ENCODE results near the gene POMGNT1.
"Not testable (repeated sequence)": the region's sequence is repeated elsewhere in the genome, so short reads cannot be mapped to it uniquely, and the experiment has no call there.

The POMGNT1 gene

DNA sequence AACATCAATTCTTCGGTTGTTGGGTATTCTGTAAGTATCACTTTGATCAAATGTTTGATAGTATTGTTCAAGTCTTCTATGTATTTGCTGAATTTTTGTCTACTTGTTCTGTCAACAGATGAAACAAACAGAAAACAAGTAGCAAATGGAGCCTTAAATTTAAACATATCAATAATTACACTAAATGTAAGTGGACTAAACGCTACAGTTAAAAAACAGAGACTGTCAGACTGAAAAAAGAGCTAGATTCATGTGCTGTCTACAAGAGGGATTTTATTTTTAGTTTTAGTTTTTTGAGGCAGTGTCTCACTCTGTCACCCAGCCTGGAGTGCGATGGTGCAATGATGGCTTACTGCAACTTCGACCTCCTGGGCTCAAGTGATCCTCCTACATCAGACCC is 38.6 kb upstream of the POMGNT1 start:
- Histone ChIP-seq H3K9ac (no peak overlapping the region), H3K36me3 (no peaks in the 10 kb centered on the region), H3K27ac (no peak overlapping the region), H4K20me1 (no peaks in the 10 kb centered on the region), H3K4me3 (no peak overlapping the region), H3K27me3 (no peaks in the 10 kb centered on the region), H3K9me3 (peaks cover 43% of the 10 kb centered on the region), H3K4me2 (no peak overlapping the region), H3K4me1 (no peaks in the 10 kb centered on the region)
- TF ChIP-seq Cebpa-rat (IDR thresholded peaks at IDR 0.05) = no peak

GRCh38 chr1:46231231-46231630 is 33.0 kb upstream of the POMGNT1 start:
- not testable (repeated sequence) for H3K27me3 ChIP-seq, H3K9me3 ChIP-seq, H3K36me3 ChIP-seq, H3K4me2 ChIP-seq, H4K20me1 ChIP-seq, H3K4me1 ChIP-seq, H3K27ac ChIP-seq, H3K4me3 ChIP-seq, H3K9ac ChIP-seq

DNA sequence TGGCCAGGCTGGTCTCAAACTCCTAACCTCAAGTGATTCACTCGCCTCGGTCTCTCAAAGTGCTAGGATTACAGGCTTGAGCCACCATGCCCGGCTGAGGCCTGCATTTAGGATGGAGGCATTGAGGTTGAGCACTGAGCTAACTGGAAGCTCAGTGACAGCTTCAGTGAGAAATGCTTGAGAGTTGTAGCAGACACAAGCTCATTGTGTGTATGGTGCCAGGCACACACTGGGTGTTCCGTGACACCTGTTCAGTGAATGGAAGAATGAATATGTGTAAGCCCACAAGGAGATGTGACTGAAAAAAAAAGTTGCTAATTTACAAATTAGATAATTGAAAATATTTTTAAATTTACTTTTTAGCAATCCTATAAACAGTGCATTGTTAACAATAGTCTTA is 26.7 kb upstream of the POMGNT1 start:
- Histone ChIP-seq H3K36me3 (no peaks in the 10 kb centered on the region), H3K9me3 (no peaks in the 10 kb centered on the region), H4K20me1 (no peaks in the 10 kb centered on the region), H3K27ac (no peak overlapping the region), H3K9ac (no peak overlapping the region; the same call in 1 of the 2 replicates), H3K4me1 (peaks cover 4% of the 10 kb centered on the region; the same call in 1 of the 2 replicates), H3K4me3 (no peak overlapping the region), H3K27me3 (no peaks in the 10 kb centered on the region), H3K4me2 (no peak overlapping the region)
- TF ChIP-seq Cebpa-rat (IDR thresholded peaks at IDR 0.05) = no peak

GRCh38 chr1:46223472-46223943 is 25.3 kb upstream of the POMGNT1 start:
- no peaks in the 10 kb centered on the region for H3K36me3 ChIP-seq
- H3K27me3 ChIP-seq = no peaks in the 10 kb centered on the region
- no peak overlapping the region for H3K9ac ChIP-seq
- no peaks in the 10 kb centered on the region for H4K20me1 ChIP-seq
- H3K27ac ChIP-seq = no peak overlapping the region
- no peak overlapping the region for H3K4me3 ChIP-seq
- peaks cover 4% of the 10 kb centered on the region; the same call in 1 of the 2 replicates for H3K4me1 ChIP-seq
- no peaks in the 10 kb centered on the region for H3K9me3 ChIP-seq
- no peak for TF ChIP-seq Cebpa-rat (IDR thresholded peaks at IDR 0.05)
- H3K4me2 ChIP-seq = no peak overlapping the region

- H3K27ac ChIP-seq, H3K4me2 ChIP-seq, H3K9ac ChIP-seq, H4K20me1 ChIP-seq, H3K36me3 ChIP-seq, H3K9me3 ChIP-seq, H3K4me3 ChIP-seq, H3K4me1 ChIP-seq, H3K27me3 ChIP-seq: not testable (repeated sequence)
Observed at GRCh38 chr1:46223055-46223454, 24.8 kb upstream of the POMGNT1 start.

DNA sequence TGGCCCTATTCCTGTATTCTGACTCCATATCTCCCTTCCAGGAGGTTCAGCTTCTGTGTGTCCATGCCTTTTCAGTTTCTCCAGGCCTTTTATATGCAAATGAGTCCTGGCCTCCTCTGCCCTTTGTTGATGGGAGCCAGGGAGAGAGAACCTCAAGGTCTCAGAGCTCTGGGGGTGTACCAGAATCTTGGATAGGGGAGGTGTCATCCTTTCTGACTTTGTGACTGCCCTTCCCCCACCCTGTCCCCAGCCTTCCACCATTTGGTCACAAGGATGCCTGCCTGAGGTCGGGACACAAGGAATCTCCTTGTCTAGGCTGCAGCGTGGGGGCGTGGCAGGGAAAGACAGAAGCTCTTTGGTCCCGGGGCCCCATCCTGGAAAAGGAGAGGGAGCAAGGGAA is 23.5 kb upstream of the POMGNT1 start:
- peaks cover 4% of the 10 kb centered on the region; the same call in 1 of the 2 replicates for H3K4me1 ChIP-seq
- TF ChIP-seq Cebpa-rat (IDR thresholded peaks at IDR 0.05) = no peak
- H3K27me3 ChIP-seq = no peaks in the 10 kb centered on the region
- no peak overlapping the region for H3K27ac ChIP-seq
- H3K9me3 ChIP-seq = no peaks in the 10 kb centered on the region
- no peaks in the 10 kb centered on the region for H3K36me3 ChIP-seq
- no peaks in the 10 kb centered on the region for H4K20me1 ChIP-seq
- no peak overlapping the region for H3K4me2 ChIP-seq
- no peak overlapping the region for H3K9ac ChIP-seq
- H3K4me3 ChIP-seq = no peak overlapping the region

- Histone ChIP-seq H3K36me3 (no peaks in the 10 kb centered on the region), H3K9ac (no peak overlapping the region)
Observed at GRCh38 chr1:46220808-46221207, 22.6 kb upstream of the POMGNT1 start.

GRCh38 chr1:46219551-46220520 is 21.6 kb upstream of the POMGNT1 start:
- Histone ChIP-seq H3K4me1 (peaks cover 4% of the 10 kb centered on the region; the same call in 1 of the 2 replicates), H3K4me2 (no peak overlapping the region), H3K27ac (no peak overlapping the region), H3K27me3 (no peaks in the 10 kb centered on the region), H4K20me1 (no peaks in the 10 kb centered on the region), H3K9ac (no peak overlapping the region), H3K4me3 (no peak overlapping the region), H3K9me3 (no peaks in the 10 kb centered on the region), H3K36me3 (no peaks in the 10 kb centered on the region)
- TF ChIP-seq Cebpa-rat (IDR thresholded peaks at IDR 0.05) = no peak

More at GRCh38 chr1:46220808-46221207, 22.6 kb upstream of the POMGNT1 start:
- no peaks in the 10 kb centered on the region for H4K20me1 ChIP-seq
- peaks cover 4% of the 10 kb centered on the region; the same call in 1 of the 2 replicates for H3K4me1 ChIP-seq
- no peak overlapping the region for H3K27ac ChIP-seq
- no peak for TF ChIP-seq Cebpa-rat (IDR thresholded peaks at IDR 0.05)
- H3K27me3 ChIP-seq = no peaks in the 10 kb centered on the region
- H3K4me3 ChIP-seq = no peak overlapping the region
- no peaks in the 10 kb centered on the region for H3K9me3 ChIP-seq
- no peak overlapping the region for H3K4me2 ChIP-seq

DNA sequence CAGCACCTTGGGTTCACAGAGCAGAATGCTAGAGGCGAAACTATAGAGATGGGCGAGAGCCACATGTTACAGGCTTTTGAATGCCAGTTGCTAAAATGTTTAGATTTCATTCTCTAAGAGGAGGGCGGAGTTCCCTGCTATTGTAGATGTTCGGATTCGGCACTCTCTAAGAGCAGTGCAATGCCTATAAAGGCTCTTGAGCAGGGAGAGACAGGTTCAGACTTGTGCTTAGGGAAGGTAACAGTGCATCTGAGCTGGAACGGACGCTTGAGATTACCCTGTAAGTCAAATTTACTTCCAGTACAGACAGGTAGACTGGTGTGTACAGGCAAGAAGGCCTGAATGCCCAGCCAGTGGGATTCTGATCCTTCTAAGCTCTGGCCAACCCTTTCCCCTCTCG is 20.2 kb upstream of the POMGNT1 start:
- Histone ChIP-seq H3K27ac (no peak overlapping the region), H3K4me3 (no peak overlapping the region), H3K36me3 (no peaks in the 10 kb centered on the region), H3K9ac (no peak overlapping the region), H3K27me3 (no peaks in the 10 kb centered on the region), H3K4me2 (no peak overlapping the region), H3K9me3 (no peaks in the 10 kb centered on the region), H3K4me1 (peaks cover 4% of the 10 kb centered on the region; the same call in 1 of the 2 replicates), H4K20me1 (no peaks in the 10 kb centered on the region)
- no peak for TF ChIP-seq Cebpa-rat (IDR thresholded peaks at IDR 0.05)

GRCh38 chr1:46215504-46215903 is 17.3 kb upstream of the POMGNT1 start:
- Histone ChIP-seq H3K4me3 (no peak overlapping the region), H3K9ac (no peak overlapping the region)

More at GRCh38 chr1:46215504-46215903, 17.3 kb upstream of the POMGNT1 start:
- no peaks in the 10 kb centered on the region for H3K27me3 ChIP-seq
- no peaks in the 10 kb centered on the region for H3K9me3 ChIP-seq
- no peak for TF ChIP-seq Cebpa-rat (IDR thresholded peaks at IDR 0.05)
- no peaks in the 10 kb centered on the region for H4K20me1 ChIP-seq
- H3K27ac ChIP-seq = no peak overlapping the region
- H3K4me2 ChIP-seq = no peak overlapping the region
- H3K36me3 ChIP-seq = no peaks in the 10 kb centered on the region
- H3K4me1 ChIP-seq = no peaks in the 10 kb centered on the region
